ENCODE results near the gene MIPEP. TPM values are rescaled to one million over a fixed set of nuclear protein-coding genes. Genes with fewer than 3 reads are reported as not detected.

MIPEP gene
- total RNA-seq, 1 donor from 2014 or later: 12.0 TPM

DNA sequence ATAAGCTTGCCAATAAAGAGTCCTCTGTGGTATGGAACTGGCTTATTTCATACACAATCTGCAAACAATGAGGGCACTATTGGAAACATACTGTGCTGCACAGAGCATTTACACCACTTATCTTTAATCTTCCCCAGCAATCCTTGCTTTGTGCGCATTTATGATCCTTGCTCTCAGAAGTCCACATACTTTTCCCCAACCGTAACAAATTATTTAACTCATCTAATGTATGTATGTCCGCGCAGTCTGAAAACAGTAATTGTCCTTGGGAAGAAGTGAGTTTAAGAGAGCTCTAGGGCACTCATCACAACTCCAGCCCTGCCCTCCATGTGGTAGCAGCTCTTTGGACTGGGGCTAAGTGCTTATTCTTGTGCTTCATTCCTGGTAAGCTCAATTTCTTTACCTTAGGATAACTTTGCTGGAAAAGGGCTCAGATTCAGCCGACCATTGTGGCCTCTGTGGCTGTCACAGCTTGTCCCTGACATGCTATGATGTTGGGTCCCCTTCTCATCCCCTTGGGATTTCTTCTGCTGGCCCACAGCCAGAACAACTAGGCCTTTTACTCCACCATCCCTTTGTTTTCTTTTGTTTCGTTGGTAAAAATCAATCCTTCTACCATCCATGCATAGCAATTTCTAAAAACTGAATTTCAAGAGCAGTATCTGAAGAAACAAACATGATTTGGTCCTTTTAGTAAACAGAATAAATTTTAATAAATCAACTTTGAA is 166.3 kb downstream of the MIPEP start:
- ATAC-seq: no peak
- DNase-seq (ENCODE audit: low spot score): no peak

- ATAC-seq: no peak
- no peak for DNase-seq (ENCODE audit: low spot score)
These were observed 170.2 kb downstream of the MIPEP start for GRCh38 chr13:23718996-23719395.

DNA sequence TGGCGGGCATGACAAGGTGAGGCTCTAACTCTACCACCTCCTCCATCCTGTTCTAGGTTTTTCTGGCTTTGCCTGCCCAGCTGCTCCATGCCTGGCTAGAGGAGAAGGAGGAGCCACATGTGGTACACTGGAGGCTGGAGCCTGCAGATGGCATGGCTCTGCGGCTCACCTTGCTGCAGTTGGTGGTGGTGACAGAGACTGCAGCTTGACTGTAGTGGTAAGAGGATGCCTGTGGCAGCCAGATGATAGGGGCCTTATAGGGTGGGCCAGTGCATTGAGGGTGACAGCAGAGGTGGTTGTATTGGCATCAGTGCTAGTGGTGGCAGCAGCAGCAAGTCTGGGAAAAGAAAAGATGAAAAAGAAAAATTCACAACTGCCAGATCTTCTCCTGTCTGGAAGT is 172.8 kb downstream of the MIPEP start:
- ATAC-seq (no peak), DNase-seq (ENCODE audit: low spot score) (no peak)

- no peak for ATAC-seq
- no peak for DNase-seq (ENCODE audit: low spot score)
These were observed 173.4 kb downstream of the MIPEP start for GRCh38 chr13:23715762-23716235.

GRCh38 chr13:23715092-23715761 is 174.0 kb downstream of the MIPEP start:
- DNase-seq (ENCODE audit: low spot score) (no peak), ATAC-seq (no peak)

GRCh38 chr13:23714672-23715071 is 174.5 kb downstream of the MIPEP start:
- ATAC-seq (no peak), DNase-seq (ENCODE audit: low spot score) (no peak)

DNA sequence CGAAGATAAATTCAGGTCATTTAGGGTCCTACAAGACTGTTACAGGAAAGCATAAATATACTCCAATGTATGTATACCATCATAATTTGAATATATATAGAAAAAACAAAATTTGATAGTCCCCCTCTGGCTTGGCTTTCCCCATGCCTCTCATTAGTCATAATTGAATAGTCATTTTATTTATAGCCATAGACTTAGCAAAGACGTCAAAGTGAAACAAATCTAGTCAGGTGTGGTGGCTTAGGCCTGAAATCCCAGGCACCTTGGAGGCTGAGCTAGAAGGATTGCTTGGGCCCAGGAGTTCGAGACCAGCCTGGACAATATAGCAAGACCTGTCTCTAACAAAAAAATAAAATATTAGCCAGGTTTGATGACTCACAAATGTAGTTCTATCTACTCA is 177.8 kb downstream of the MIPEP start:
- ATAC-seq (no peak), DNase-seq (ENCODE audit: low spot score) (no peak)

- ATAC-seq: no peak
These were observed 178.8 kb downstream of the MIPEP start for GRCh38 chr13:23710366-23710765.

GRCh38 chr13:23709536-23709935 is 179.7 kb downstream of the MIPEP start:
- DNase-seq (ENCODE audit: low spot score) (no peak), ATAC-seq (no peak)

More at GRCh38 chr13:23710366-23710765, 178.8 kb downstream of the MIPEP start:
- no peak for DNase-seq (ENCODE audit: low spot score)

- ATAC-seq (peak; percentile 42), DNase-seq (ENCODE audit: low spot score) (no peak)
These were observed 181.5 kb downstream of the MIPEP start for GRCh38 chr13:23707674-23708073.

GRCh38 chr13:23705583-23705982 is 183.6 kb downstream of the MIPEP start:
- no peak for DNase-seq (ENCODE audit: low spot score)

GRCh38 chr13:23703246-23703860 is 185.8 kb downstream of the MIPEP start:
- DNase-seq (ENCODE audit: low spot score) (no peak), ATAC-seq (no peak)

More at GRCh38 chr13:23705583-23705982, 183.6 kb downstream of the MIPEP start:
- no peak for ATAC-seq

GRCh38 chr13:23701636-23702035 is 187.6 kb downstream of the MIPEP start:
- no peak for DNase-seq (ENCODE audit: low spot score)
- ATAC-seq: no peak

GRCh38 chr13:23701186-23701585 is 188.0 kb downstream of the MIPEP start:
- no peak for ATAC-seq
- no peak for DNase-seq (ENCODE audit: low spot score)

- ATAC-seq (no peak), DNase-seq (ENCODE audit: low spot score) (no peak)
These were observed 189.9 kb downstream of the MIPEP start for GRCh38 chr13:23699271-23699670.

DNA sequence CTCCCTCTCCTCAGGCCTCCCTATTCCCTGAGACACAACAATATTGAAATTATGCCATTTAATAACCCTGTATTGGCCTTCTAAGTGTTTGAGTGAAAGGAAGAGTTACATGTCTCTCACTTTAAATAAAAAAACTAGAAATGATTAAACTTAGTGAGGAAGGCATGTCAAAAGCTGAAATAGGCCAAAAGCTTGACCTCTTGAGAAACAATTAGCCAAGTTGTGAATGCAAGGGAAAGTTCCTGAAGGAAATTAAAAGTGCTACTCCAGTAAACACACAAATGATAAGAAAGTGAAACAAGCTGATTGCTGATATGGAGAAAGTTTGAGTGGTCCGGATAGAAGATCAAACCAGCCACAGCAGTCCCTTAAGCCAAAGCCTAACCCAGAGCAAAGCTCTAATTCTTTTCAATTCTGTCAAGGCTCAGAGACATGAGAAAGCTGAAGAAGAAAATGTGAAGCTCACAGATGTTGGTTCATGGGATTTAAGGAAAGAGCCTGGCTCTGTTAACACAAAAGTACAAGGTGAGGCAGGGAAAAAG is 191.4 kb downstream of the MIPEP start:
- ATAC-seq (no peak), DNase-seq (ENCODE audit: low spot score) (no peak)

DNA sequence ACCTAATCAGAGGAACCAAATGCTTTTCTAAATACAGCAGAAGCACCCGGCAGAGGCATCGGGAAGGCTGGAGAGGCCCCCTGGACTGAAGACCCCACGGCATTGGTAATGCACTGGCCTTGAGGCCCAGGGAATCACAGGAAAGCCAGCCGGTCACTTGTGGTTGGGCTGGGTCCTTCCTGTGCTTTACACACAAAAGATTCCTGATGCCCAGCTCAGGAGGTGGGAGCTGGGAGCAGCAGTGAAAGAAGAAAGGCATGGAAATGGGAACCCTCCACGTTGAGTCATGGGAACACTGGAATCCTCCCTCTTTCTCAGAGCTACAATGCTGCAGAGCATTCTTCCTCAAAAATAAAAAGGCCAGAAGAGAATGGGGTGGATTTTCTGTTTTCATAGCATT is 192.6 kb downstream of the MIPEP start:
- ATAC-seq (no peak), DNase-seq (ENCODE audit: low spot score) (no peak)

GRCh38 chr13:23695711-23696464 is 193.3 kb downstream of the MIPEP start:
- no peak for DNase-seq (ENCODE audit: low spot score)
- ATAC-seq: peak; percentile 19

DNA sequence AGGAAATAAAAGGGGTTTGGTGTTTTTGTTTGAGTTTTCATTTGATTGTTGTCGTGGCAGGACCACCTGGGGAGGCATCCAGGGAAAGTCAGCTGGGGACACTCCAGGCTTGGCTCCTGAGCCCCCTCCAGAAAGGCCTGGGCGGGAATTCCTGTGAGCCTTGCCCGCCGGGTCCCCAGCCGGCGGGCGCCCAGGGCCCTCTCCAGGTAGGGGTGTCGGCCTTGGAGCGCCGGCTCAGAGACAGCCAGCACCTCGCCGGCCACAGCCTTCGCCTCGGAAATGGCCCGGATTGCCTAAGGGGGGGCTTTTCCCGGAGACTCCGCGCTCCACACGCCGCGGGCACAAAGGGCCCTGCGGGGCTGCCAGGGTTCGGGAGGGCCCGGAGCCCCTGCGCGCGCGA is 194.0 kb downstream of the MIPEP start:
- no peak for DNase-seq (ENCODE audit: low spot score)
- ATAC-seq: no peak

DNA sequence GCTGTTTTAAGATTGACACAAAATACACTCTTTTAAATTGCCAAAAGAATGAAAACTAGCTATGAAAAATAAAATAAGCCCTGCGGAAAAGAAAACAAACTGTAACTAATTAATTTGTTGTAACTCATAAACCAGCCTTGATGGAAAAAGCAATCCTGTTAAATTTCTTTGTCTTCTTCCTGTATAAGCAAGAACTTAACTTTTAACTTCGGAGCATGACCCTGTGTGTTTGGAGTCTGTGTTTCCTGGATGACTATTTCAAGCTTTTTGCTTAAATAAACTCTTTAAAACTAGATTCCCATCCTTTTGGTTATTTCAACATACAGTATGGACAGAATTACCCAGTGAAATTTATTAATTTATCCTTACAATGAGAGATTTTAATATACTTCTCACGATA is 196.4 kb downstream of the MIPEP start:
- no peak for DNase-seq (ENCODE audit: low spot score)
- no peak for ATAC-seq

- ATAC-seq (no peak), DNase-seq (ENCODE audit: low spot score) (no peak)
These were observed 198.5 kb downstream of the MIPEP start for GRCh38 chr13:23690668-23691067.

All from left lobe of liver (tissue), 2 donors.